WTC11 (cell line): ENCODE measurements around the gene SCN4A. TPM values are rescaled to one million over a fixed set of nuclear protein-coding genes. Genes with fewer than 3 reads are reported as not detected.

ENCODE experiments used
- ATAC-seq: fragments of 200-7000 bp; cut with Tn5 transposase; 2 replicates; pipeline ENCODE4 v1.10.0; 2021; ENCODE audit warnings: mild to moderate bottlenecking, moderate library complexity
- CTCF ChIA-PET: fragments of 300-600 bp; sonication (Branson Sonifier 250); formaldehyde crosslinking; loops from one replicate; lab custom pipeline; 2021; ENCODE audit warnings: antibody characterized with exemption; lab: Charles Lee
- POLR2A ChIA-PET: fragments of 350-600 bp; sonication (Branson Sonifier 250); formaldehyde crosslinking; loops from one replicate; lab custom pipeline; 2021; ENCODE audit warnings: antibody characterized with exemption; lab: Charles Lee
- DNase-seq: peaks from one replicate; pipeline ENCODE4 v3.0.0; 2021; ENCODE audit warnings: low spot score
- H3K27ac Mint-ChIP-seq: 2 replicates; pipeline ENCODE4 v1.8.0; 2021; ENCODE audit warnings: mixed read lengths
- H3K27me3 Mint-ChIP-seq: 2 replicates; pipeline ENCODE4 v1.8.0; 2021; ENCODE audit warnings: low read depth, mild to moderate bottlenecking, moderate library complexity, mixed read lengths
- H3K36me3 Mint-ChIP-seq: 2 replicates; pipeline ENCODE4 v1.8.0; 2021; ENCODE audit warnings: mixed read lengths
- H3K4me1 Mint-ChIP-seq: 2 replicates; pipeline ENCODE4 v1.8.0; 2022; ENCODE audit warnings: mixed read lengths
- H3K4me3 Mint-ChIP-seq: 2 replicates; pipeline ENCODE4 v1.8.0; 2021; ENCODE audit warnings: mild to moderate bottlenecking, moderate library complexity, mixed read lengths
- H3K9me3 Mint-ChIP-seq: 2 replicates; pipeline ENCODE4 v1.8.0; 2021; ENCODE audit warnings: mixed read lengths
- ESRRA ChIP-seq: sonication (generic); formaldehyde crosslinking; IDR thresholded peaks from 2 replicates; pipeline ENCODE4 v1.8.1; 2022; ENCODE audit warnings: mild to moderate bottlenecking, missing genetic modification reagents, borderline replicate concordance
- FOXK1 ChIP-seq: sonication (generic); formaldehyde crosslinking; IDR thresholded peaks from 2 replicates; pipeline ENCODE4 v1.8.0; 2022; ENCODE audit warnings: mild to moderate bottlenecking, moderate library complexity, missing genetic modification reagents
- GTF2I ChIP-seq: fragments of 250-450 bp; sonication (Bioruptor Pico); conservative IDR thresholded peaks from 2 replicates; pipeline ENCODE4 v1.4.0; 2021; ENCODE audit warnings: mild to moderate bottlenecking
- IRF2 ChIP-seq: sonication (generic); formaldehyde crosslinking; IDR thresholded peaks from 2 replicates; pipeline ENCODE4 v1.8.0; 2022; ENCODE audit warnings: low read depth, missing genetic modification reagents, borderline replicate concordance
- NFE2L1 ChIP-seq: sonication (generic); formaldehyde crosslinking; IDR thresholded peaks from 2 replicates; pipeline ENCODE4 v1.8.1; 2023; ENCODE audit warnings: missing genetic modification reagents
- NR1H2 ChIP-seq: sonication (generic); formaldehyde crosslinking; IDR thresholded peaks from 2 replicates; pipeline ENCODE4 v1.9.0; 2021; ENCODE audit warnings: mild to moderate bottlenecking, moderate library complexity, missing genetic modification reagents
- SMAD3 ChIP-seq: sonication (generic); formaldehyde crosslinking; IDR thresholded peaks from 2 replicates; pipeline ENCODE4 v1.8.0; 2022; ENCODE audit warnings: missing genetic modification reagents, mild to moderate bottlenecking, borderline replicate concordance
- SMAD4 ChIP-seq: sonication (generic); formaldehyde crosslinking; IDR thresholded peaks from 2 replicates; pipeline ENCODE4 v1.8.0; 2022; ENCODE audit warnings: mild to moderate bottlenecking, missing genetic modification reagents
- SOX15 ChIP-seq: fragments of 250-450 bp; sonication (Bioruptor Pico); IDR thresholded peaks from 2 replicates; pipeline ENCODE4 v1.9.0; 2021; ENCODE audit warnings: mild to moderate bottlenecking
- total RNA-seq: library from RNA; stranded (reverse); gene quantifications from 3 replicates; pipeline ENCODE4 v1.2.3, GENCODE V29; 2021
- TF ChIP-seq, protein P1 (sequence below): sonication (generic); formaldehyde crosslinking; IDR thresholded peaks from 2 replicates; pipeline ENCODE4 v1.8.1; 2023; ENCODE audit warnings: mild to moderate bottlenecking, missing genetic modification reagents, moderate library complexity
- TF ChIP-seq, protein P2 (sequence below): sonication (generic); formaldehyde crosslinking; IDR thresholded peaks from 2 replicates; pipeline ENCODE4 v1.8.1; 2022; ENCODE audit warnings: low read depth, missing genetic modification reagents, borderline replicate concordance
- TF ChIP-seq, protein P3 (sequence below): sonication (generic); formaldehyde crosslinking; IDR thresholded peaks from 2 replicates; pipeline ENCODE4 v1.8.1; 2023; ENCODE audit warnings: mild to moderate bottlenecking, missing genetic modification reagents
- TF ChIP-seq, protein P4 (sequence below): sonication (generic); formaldehyde crosslinking; IDR thresholded peaks from 2 replicates; pipeline ENCODE4 v1.8.1; 2023; ENCODE audit warnings: mild to moderate bottlenecking, missing genetic modification reagents, moderate library complexity
- TF ChIP-seq, protein P5 (sequence below): fragments of 250-450 bp; sonication (Bioruptor Pico); IDR thresholded peaks from 2 replicates; pipeline ENCODE4 v1.8.0; 2021; ENCODE audit warnings: mild to moderate bottlenecking
- TF ChIP-seq, protein P6 (sequence below): sonication (generic); formaldehyde crosslinking; conservative IDR thresholded peaks from 2 replicates; pipeline ENCODE4 v1.8.1; 2023; ENCODE audit warnings: mild to moderate bottlenecking, low read depth, missing genetic modification reagents, moderate library complexity
- TF ChIP-seq, protein P7 (sequence below): sonication (generic); formaldehyde crosslinking; IDR thresholded peaks from 2 replicates; pipeline ENCODE4 v1.8.1; 2022; ENCODE audit warnings: mild to moderate bottlenecking, moderate library complexity, missing genetic modification reagents
- TF ChIP-seq, protein P8 (sequence below): sonication (generic); formaldehyde crosslinking; IDR thresholded peaks from 2 replicates; pipeline ENCODE4 v1.8.1; 2023; ENCODE audit warnings: mild to moderate bottlenecking, moderate library complexity, missing genetic modification reagents
- TF ChIP-seq, protein P9 (sequence below): fragments of 250-450 bp; sonication (Bioruptor Pico); IDR thresholded peaks from 2 replicates; pipeline ENCODE4 v2.1.2; 2022; ENCODE audit warnings: mild to moderate bottlenecking, moderate library complexity

The SCN4A gene
- total RNA-seq, 1 experiment from 2014 or later = 5.8 TPM

DNA sequence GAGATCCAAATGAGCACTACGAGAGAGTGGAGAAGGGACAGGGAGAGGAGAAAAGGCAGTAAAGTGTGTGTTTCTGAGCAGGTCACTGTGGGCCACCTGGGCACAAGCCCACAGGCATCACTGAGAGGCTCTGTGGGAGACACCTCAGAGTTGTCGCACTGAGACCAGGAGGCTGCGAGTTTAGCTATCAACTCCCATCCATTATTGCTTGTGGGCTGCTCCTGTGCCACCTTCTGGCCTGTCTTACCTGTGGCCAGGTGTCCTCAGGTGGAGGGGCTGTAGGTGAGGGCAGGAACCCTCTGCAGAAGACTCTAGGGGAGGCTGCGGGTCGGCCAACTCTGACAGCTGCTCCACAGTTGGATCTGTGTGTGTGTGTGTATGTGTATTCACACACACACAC is 22.9 kb upstream of the SCN4A start:
- CTCF ChIA-PET = interaction anchor here (1.1 to 8.7 kb wide), 5 partner anchors 10 to 77 kb away, joined by 3 to 46 read pairs (median 7); partner anchors contain the start of gene GH1
- POLR2A ChIA-PET = no interaction called here
- Mint-ChIP-seq H3K36me3 (no peaks in the 10 kb centered on the region), H3K4me1 (peaks cover 16% of the 10 kb centered on the region), H3K27me3 (peaks cover 49% of the 10 kb centered on the region), H3K9me3 (no peaks in the 10 kb centered on the region), H3K27ac (no peak overlapping the region), H3K4me3 (no peak overlapping the region)
- no peak for DNase-seq
- TF ChIP-seq, protein P1, sequence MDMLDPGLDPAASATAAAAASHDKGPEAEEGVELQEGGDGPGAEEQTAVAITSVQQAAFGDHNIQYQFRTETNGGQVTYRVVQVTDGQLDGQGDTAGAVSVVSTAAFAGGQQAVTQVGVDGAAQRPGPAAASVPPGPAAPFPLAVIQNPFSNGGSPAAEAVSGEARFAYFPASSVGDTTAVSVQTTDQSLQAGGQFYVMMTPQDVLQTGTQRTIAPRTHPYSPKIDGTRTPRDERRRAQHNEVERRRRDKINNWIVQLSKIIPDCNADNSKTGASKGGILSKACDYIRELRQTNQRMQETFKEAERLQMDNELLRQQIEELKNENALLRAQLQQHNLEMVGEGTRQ = no peak
- no peak for ATAC-seq

DNA sequence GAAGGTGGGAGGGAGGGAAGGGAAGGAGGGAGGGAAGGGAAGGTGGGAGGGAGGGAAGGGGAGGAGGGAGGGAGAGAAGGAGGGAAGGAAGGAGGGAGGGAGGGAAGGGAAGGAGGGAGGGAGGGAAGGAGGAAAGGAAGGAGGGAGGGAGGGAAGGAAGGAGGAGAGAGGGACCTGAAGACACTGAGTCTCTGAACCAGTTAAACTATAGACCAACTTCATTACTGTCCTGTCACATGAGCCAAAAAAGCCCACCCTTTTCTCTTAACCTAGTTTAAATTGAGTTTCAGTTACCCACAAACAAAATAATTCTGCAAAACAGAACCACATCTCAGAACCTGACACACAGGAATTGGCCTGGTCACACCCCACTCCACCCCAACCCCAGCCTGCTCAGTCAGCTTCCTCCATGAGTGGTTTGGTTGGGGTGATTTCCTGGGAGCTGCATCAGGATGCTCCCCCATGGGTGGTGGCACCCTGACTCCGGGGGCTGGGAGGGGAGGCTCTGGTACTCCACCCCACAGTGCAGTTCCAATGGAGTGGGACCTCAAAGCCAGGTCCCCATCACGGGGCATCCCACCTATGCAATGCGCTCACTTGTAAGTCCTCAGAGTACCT is 20.8 kb upstream of the SCN4A start:
- ATAC-seq (no peak), DNase-seq (no peak)
- H3K36me3 Mint-ChIP-seq = no peaks in the 10 kb centered on the region
- H3K4me3 Mint-ChIP-seq = no peak overlapping the region
- POLR2A ChIA-PET = no interaction called here
- TF ChIP-seq SMAD3 (CRISPR knock-in tag) (no peak), SMAD4 (no peak), SOX15 (CRISPR knock-in tag) (no peak), NR1H2 (no peak), IRF2 (CRISPR knock-in tag) (no peak)
- TF ChIP-seq, protein P2, sequence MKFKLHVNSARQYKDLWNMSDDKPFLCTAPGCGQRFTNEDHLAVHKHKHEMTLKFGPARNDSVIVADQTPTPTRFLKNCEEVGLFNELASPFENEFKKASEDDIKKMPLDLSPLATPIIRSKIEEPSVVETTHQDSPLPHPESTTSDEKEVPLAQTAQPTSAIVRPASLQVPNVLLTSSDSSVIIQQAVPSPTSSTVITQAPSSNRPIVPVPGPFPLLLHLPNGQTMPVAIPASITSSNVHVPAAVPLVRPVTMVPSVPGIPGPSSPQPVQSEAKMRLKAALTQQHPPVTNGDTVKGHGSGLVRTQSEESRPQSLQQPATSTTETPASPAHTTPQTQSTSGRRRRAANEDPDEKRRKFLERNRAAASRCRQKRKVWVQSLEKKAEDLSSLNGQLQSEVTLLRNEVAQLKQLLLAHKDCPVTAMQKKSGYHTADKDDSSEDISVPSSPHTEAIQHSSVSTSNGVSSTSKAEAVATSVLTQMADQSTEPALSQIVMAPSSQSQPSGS (CRISPR knock-in tag) = no peak
- TF ChIP-seq, protein P3, sequence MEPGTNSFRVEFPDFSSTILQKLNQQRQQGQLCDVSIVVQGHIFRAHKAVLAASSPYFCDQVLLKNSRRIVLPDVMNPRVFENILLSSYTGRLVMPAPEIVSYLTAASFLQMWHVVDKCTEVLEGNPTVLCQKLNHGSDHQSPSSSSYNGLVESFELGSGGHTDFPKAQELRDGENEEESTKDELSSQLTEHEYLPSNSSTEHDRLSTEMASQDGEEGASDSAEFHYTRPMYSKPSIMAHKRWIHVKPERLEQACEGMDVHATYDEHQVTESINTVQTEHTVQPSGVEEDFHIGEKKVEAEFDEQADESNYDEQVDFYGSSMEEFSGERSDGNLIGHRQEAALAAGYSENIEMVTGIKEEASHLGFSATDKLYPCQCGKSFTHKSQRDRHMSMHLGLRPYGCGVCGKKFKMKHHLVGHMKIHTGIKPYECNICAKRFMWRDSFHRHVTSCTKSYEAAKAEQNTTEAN (CRISPR knock-in tag) = no peak
- TF ChIP-seq, protein P4, sequence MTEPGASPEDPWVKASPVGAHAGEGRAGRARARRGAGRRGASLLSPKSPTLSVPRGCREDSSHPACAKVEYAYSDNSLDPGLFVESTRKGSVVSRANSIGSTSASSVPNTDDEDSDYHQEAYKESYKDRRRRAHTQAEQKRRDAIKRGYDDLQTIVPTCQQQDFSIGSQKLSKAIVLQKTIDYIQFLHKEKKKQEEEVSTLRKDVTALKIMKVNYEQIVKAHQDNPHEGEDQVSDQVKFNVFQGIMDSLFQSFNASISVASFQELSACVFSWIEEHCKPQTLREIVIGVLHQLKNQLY = no peak
- TF ChIP-seq, protein P5, sequence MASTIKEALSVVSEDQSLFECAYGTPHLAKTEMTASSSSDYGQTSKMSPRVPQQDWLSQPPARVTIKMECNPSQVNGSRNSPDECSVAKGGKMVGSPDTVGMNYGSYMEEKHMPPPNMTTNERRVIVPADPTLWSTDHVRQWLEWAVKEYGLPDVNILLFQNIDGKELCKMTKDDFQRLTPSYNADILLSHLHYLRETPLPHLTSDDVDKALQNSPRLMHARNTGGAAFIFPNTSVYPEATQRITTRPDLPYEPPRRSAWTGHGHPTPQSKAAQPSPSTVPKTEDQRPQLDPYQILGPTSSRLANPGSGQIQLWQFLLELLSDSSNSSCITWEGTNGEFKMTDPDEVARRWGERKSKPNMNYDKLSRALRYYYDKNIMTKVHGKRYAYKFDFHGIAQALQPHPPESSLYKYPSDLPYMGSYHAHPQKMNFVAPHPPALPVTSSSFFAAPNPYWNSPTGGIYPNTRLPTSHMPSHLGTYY (CRISPR knock-in tag) = no peak
- no peaks in the 10 kb centered on the region for H3K9me3 Mint-ChIP-seq
- H3K27me3 Mint-ChIP-seq = peaks cover 38% of the 10 kb centered on the region
- CTCF ChIA-PET = interaction anchor here (0.6 to 8.7 kb wide), 11 partner anchors 32 to 140 kb away, joined by 3 to 46 read pairs (median 3); partner anchors contain the start of genes CSHL1 and GH1
- H3K27ac Mint-ChIP-seq = no peak overlapping the region
- peaks cover 23% of the 10 kb centered on the region for H3K4me1 Mint-ChIP-seq

DNA sequence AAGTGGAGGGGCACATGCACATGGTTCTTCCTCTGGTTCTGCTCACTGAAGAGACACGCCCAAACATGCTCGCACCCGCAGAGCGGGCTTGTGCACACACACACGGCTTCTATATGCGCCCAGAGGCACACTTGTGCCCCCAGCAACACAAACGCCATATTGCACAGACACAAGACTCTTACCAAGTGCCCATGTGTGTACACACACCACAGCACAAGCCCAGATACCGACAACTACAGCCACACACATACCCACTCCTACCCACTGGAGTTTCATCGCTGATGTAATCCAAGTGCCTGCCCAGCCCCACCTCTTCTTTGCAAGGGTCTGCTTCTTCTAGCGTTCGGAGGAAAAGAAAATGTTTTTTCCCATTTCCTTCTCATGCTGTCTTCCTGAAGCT is 18.9 kb upstream of the SCN4A start:
- Mint-ChIP-seq H3K4me1 (peaks cover 20% of the 10 kb centered on the region), H3K4me3 (no peak overlapping the region), H3K27me3 (peaks cover 24% of the 10 kb centered on the region), H3K9me3 (no peaks in the 10 kb centered on the region), H3K27ac (no peak overlapping the region), H3K36me3 (no peaks in the 10 kb centered on the region)
- ChIA-PET POLR2A (no interaction called here), CTCF (interaction anchor here (0.9 to 8.7 kb wide), 4 partner anchors 45 to 299 kb away, joined by 3 to 46 read pairs (median 16); partner anchors contain the start of genes CD79B and GH1)
- TF ChIP-seq GTF2I (CRISPR knock-in tag) (no peak), SMAD4 (no peak), SMAD3 (CRISPR knock-in tag) (no peak), NFE2L1 (CRISPR knock-in tag) (no peak), FOXK1 (no peak), ESRRA (CRISPR knock-in tag) (no peak)
- TF ChIP-seq, protein P6, sequence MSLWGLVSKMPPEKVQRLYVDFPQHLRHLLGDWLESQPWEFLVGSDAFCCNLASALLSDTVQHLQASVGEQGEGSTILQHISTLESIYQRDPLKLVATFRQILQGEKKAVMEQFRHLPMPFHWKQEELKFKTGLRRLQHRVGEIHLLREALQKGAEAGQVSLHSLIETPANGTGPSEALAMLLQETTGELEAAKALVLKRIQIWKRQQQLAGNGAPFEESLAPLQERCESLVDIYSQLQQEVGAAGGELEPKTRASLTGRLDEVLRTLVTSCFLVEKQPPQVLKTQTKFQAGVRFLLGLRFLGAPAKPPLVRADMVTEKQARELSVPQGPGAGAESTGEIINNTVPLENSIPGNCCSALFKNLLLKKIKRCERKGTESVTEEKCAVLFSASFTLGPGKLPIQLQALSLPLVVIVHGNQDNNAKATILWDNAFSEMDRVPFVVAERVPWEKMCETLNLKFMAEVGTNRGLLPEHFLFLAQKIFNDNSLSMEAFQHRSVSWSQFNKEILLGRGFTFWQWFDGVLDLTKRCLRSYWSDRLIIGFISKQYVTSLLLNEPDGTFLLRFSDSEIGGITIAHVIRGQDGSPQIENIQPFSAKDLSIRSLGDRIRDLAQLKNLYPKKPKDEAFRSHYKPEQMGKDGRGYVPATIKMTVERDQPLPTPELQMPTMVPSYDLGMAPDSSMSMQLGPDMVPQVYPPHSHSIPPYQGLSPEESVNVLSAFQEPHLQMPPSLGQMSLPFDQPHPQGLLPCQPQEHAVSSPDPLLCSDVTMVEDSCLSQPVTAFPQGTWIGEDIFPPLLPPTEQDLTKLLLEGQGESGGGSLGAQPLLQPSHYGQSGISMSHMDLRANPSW = no peak
- TF ChIP-seq, protein P7, sequence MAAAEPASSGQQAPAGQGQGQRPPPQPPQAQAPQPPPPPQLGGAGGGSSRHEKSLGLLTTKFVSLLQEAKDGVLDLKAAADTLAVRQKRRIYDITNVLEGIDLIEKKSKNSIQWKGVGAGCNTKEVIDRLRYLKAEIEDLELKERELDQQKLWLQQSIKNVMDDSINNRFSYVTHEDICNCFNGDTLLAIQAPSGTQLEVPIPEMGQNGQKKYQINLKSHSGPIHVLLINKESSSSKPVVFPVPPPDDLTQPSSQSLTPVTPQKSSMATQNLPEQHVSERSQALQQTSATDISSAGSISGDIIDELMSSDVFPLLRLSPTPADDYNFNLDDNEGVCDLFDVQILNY (CRISPR knock-in tag) = no peak
- TF ChIP-seq, protein P8, sequence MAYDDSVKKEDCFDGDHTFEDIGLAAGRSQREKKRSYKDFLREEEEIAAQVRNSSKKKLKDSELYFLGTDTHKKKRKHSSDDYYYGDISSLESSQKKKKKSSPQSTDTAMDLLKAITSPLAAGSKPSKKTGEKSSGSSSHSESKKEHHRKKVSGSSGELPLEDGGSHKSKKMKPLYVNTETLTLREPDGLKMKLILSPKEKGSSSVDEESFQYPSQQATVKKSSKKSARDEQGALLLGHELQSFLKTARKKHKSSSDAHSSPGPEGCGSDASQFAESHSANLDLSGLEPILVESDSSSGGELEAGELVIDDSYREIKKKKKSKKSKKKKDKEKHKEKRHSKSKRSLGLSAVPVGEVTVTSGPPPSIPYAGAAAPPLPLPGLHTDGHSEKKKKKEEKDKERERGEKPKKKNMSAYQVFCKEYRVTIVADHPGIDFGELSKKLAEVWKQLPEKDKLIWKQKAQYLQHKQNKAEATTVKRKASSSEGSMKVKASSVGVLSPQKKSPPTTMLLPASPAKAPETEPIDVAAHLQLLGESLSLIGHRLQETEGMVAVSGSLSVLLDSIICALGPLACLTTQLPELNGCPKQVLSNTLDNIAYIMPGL (CRISPR knock-in tag) = no peak
- TF ChIP-seq, protein P9, sequence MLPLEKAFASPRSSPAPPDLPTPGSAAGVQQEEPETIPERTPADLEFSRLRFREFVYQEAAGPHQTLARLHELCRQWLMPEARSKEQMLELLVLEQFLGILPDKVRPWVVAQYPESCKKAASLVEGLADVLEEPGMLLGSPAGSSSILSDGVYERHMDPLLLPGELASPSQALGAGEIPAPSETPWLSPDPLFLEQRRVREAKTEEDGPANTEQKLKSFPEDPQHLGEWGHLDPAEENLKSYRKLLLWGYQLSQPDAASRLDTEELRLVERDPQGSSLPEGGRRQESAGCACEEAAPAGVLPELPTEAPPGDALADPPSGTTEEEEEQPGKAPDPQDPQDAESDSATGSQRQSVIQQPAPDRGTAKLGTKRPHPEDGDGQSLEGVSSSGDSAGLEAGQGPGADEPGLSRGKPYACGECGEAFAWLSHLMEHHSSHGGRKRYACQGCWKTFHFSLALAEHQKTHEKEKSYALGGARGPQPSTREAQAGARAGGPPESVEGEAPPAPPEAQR (CRISPR knock-in tag) = no peak
- DNase-seq = no peak
- ATAC-seq = no peak
